GM21717 (cell line): ENCODE measurements around the gene SGIP1.
"Not testable (repeated sequence)": the region's sequence is repeated elsewhere in the genome, so short reads cannot be mapped to it uniquely, and the experiment has no call there.

Source experiments
- ATAC-seq: cut with Tn5 transposase; IDR thresholded peaks from one replicate; pipeline ENCODE4 v1.9.1; 2021; ENCODE audit warnings: mild to moderate bottlenecking, moderate library complexity; ENCODE audit not compliant: unreplicated experiment

The SGIP1 gene

DNA sequence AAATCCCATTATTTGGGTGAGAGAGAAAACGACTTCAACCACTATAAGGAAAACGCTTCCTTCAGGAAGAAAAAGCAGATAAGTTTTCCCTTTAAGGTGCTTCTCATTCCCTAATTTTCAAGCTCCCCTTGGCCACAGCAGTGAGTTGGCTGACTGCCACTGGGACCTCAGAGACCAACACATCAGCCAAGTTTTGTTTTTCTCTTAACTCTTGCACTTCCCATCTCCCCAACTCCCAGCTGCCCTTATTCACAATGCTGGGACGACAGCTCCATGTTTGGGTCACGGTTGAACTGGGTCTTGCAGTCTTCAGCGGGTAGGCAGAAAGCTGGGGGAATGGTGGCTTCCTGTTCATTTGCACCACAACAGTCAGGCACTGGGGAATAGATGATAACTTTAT is 18.9 kb downstream of the SGIP1 start:
- ATAC-seq: no peak

DNA sequence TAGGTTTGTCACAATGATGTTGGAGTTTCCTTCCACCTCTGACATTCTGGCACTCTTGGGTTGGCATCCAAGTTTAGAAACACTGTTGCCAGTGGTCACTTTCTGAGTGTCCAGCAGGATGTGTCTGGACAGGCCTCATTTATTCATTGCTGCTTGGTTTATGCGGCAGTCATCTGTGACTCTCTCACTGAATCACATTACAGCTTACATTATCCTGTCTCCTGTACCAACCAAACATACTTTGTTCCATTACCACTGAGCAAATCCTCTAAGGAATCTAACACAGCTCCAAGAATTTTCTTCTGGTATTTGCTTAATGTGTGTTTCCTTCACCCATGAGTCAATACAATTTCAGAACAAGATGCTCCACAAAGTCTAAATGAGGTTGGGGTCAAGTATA is 19.9 kb downstream of the SGIP1 start:
- ATAC-seq: no peak

DNA sequence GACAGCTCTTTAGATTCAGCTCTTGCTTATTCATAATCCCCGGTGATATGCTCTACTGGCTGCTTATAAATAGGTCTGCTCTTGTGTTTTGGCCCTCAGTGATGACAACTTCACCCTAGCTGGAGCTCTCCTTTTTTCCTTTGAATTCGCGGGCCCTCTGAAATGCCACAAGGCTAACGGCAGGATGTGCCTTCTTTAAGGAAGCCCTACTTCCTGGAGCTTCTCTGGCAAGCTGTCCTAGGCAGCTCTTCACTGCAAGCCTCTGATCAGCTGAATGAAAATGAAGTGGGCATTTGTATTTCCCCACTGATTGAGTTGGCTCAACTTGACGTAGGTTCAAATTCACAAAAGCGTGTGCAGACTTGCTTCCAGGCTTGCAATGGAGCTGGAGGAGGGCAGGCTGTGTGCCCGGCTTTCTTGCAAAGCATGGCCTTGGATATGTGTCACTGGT is 22.2 kb downstream of the SGIP1 start:
- no peak for ATAC-seq

DNA sequence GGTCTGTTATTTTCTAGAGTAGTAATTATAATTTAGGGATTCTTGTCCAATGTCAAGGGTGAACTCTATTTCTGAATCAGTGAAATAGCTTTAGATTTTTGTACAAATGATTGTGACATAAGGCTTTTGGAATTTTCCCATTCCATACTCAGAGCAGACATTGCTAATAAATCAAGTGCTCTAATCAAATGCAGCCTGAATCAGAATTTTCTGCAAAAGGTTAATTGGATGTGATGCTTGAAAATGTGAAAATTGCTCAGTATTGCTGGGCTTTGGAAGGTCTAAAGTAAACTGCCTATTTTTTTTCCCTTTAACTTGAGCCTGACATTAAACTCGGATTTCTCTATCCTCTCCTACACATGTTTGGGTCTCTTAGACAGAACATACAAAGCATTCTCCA is 23.2 kb downstream of the SGIP1 start:
- ATAC-seq: no peak

DNA sequence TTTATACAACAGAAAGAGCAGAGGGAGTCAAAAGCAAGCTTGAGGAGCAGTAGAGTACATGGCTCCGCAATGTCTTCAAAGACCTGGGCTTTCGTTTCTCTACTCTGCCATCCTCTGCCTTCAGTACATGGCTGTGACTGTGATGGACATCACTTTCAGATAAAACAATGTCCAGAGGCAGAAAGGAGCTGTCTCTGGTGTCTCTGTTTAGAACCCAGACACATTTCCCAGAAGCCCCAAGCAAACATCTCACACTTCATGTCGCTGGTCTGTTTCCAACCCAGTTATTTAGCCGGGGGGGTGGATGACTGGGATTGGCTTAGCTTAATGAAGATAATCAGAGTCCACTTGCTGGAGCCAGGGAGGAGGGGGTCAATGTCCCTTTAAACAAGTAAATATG is 25.6 kb downstream of the SGIP1 start:
- ATAC-seq: no peak

DNA sequence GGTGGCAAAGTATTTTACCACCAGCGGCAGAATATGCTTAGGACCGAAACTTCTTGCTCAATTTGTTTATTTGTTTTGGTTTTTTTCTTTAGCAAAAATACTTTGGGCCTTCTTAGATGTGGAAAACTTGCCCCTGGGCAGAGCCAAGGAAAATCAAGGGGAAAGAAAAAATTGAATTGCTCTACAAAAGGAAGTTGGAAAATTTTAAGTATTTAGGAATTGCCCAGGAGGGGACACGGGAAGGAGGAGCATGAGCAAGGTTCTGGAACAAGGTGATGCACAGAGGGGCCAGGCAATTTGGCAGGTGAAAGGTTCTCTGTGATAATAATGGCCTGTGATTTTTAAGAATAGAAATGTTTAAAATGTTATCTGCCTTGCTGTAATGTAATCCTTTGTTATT is 28.6 kb downstream of the SGIP1 start:
- no peak for ATAC-seq

DNA sequence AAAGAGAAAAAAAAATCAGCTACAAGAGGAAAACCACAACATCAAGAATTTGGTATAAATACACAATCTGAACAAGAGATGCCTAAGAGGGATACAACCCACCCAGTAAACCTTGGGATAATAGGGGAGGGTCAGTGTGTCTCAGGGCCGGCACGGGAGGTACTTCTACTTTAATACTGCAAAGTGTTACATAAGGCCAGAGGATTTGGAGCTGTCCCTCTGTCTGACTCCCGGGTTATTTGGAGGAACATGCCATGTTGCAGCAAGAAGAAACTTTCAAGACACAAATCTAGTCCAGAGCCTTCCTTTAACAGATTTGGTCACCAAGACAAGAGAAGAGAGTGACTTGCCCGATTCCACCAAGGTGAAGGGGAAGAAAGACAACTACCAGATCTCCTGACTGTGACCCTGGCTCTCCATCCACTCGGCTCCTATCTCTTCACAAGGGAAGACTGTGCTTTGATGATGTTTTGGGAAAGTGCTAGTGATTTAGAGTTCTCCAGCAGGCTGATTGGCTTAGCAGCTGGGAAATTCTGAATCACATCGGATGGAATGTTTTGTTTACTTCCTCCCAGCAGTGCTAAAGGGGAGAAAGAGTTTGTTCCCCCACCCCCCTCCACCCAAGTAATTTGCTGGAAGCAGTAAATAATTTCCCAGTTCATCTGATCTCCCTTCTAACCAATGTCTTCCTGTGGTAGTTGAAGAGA is 29.3 kb downstream of the SGIP1 start:
- ATAC-seq: no peak

DNA sequence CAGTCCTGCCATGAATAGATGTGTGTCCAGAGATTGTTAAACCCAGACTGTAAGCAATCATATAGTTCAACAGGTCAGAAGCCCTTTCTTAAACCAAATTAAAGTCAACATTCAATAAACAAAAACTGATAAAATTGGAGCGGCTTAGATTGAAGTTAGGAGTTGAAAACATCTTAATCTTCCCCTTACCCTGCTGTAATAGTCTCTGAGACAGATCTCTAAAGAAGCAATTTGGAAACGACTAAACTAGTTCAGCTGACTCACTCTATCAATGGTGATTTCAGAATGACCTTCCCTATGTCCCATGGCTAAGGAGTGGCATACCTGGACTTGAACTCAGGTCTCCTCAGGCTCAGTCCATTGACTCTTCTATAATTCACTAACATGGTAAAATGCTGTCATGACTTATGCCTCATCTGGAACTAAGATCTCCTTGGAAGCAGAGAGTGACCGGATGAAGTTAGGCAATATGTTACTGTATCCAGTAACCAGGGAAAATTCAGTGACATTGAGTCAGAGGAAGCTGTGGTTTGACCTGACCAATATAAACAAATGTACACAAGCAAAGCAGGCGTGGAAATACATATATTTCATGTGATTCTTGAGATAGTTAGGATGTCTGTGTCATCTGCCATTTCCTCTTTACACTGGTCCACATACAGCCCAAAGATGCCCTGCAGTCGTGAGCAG is 30.1 kb downstream of the SGIP1 start:
- ATAC-seq: no peak

DNA sequence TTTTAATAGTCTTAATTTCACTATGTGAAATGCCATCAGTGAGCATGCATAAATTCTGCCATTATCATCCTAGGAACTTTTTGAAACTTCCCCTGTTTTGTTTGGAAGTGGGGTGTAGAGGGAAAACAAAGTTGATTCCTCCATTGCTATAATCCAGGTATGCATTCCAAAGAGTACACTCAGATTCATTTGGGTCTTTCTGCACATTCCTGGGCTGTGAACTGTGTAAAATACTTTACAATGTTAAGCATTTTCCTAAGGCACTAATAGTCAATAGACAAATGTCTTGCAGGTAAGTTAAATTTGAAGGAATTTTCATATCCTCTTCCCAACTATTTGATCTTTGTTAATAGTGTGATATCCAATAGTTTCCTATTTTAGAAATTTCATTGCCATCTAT is 36.2 kb downstream of the SGIP1 start:
- no peak for ATAC-seq

DNA sequence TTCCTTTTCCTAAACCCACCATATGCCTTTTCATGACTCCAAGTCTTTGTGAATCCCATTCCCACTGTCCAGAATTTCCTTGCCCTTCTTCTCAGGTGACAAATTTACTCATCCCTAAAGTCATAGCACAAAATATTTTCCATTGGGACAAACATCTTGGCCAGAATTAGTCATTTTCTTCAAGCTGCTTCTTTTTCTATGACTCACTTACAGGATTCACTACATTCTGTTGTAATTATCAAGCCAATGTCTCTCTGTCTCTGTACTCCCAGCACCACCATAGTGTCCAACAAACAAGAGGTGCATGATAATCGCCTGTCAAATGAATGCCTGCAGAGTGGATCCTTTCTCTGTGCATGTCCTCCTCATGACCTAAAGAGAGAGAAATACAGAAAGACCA is 37.8 kb downstream of the SGIP1 start:
- no peak for ATAC-seq

DNA sequence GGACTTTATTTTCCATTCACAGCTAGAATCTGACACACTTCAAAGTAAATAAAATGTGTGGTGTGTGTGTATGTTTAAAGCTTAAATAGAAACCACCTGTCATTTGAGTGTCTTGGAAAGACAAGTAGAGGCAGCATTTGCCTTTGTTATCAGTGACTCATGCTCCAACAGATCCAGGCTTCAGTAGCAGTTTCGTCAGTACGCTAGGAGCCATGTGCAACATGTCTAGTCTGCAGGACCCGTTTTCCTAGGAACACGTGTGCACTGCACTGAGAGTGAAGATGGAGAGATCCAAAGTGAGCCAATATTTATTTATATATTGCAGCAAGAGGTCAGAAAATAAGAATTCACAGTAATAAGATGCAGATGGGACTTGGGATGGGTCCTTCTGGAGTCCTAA is 41.8 kb downstream of the SGIP1 start:
- ATAC-seq: no peak

DNA sequence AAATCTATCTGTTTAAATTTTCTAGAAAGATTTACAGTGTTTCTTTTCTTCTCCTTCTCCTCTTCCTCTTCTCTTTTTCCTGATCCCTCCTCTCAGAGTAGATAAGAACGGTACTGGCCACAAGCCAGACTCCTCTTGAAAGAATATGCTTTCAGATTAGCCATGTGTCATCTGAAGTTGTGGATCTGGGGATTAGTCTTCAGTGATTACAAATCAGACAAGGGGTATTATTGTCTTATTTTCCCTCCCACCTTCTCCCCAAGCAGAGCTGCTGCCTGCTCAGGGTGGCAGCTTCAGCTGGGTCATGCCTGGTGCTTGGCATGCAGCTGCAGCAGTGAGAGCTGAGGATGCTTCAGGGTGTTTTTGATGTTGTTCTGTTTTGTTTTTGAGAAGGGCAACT is 42.7 kb downstream of the SGIP1 start:
- no peak for ATAC-seq

DNA sequence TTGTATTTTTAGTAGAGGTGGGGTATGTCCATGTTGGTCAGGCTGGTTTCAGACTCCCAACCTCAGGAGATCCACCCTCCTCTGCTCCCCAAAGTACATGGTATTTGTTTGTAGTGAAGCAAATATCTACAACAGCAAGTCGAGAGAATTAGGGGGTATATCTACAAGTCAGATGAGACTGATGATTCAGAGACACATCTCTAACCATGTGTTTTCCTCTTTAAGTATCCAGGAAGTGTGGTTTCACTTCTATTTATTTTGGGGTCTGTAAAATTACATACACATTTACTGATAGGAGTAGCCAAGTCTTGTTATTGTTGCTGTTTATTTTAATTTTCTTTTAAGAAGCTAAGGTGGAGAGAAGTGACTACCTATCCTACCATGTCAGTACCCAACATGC is 44.9 kb downstream of the SGIP1 start:
- ATAC-seq: no peak

DNA sequence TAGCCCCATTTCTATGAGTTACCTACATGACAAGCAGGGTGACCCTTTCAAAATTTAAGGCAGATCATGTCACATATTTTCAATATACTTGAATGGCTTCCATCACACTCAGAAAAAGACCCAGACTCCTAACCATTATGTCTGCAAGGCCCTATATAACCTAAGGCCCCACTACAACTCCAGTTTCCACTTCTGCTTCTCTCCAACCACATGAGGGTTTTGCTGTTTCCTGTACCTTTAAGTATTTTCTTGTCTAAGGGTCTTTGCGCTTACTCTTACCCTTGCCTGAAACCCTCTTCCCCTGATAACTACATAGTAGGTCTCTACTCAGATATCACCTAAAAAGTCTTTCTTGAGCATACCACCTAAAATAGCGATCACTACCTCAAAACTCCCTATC is 46.1 kb downstream of the SGIP1 start:
- no peak for ATAC-seq

DNA sequence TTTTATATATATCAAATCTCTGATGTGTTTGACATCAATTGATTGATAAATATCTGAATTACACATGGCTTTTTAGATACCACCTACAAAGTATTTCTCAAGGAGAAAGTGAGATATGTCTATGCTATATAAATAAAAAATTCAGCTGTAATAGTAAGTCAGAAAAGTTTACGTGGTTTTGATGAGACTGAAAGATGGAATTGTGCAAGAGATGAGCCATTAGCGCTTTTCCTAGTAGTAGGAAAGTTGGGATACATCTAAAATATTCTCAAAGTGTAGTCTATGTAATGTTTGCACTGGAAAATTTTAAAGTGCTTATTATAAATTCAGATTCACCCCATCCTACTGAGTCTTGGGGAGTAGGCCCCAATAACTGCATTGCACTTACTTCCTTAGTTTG is 49.1 kb downstream of the SGIP1 start:
- no peak for ATAC-seq

DNA sequence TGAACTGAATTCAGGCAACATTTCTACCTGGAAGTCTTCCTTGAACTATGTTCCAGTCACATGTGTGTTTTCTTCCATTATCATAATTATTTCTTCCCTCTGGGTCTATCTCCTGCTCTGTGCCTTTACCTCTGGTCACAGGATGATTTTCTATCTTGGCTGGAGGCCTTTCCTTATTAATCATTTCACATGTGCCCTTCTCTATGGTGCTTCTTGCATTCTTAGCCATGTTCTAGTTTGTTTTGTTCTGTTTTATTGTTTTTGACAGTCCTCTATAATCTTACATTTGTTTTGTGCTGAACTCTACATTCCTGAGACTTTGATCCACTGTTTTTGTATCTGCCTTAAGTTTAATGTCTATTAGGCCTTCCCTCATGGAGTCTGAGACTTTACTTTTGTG is 51.0 kb downstream of the SGIP1 start:
- ATAC-seq: no peak

DNA sequence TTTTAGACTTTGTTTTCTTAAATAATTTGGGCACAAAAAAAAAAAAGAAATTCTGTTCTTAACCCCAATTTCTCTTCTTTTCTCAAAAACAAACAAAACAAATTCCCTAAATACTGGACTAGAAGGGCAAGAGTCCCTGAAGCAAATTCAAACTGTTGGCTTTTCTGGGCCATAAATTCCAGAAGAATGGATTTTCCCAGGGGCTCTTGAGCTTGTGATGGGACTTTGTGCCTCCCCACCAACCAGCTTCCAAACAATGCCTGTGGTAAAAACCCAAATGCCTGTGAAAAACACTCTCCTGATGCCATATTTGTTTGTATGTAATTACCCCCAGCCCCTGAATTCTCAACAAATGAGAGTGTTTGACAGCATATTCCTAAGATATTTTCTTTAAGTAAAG is 55.4 kb downstream of the SGIP1 start:
- no peak for ATAC-seq

DNA sequence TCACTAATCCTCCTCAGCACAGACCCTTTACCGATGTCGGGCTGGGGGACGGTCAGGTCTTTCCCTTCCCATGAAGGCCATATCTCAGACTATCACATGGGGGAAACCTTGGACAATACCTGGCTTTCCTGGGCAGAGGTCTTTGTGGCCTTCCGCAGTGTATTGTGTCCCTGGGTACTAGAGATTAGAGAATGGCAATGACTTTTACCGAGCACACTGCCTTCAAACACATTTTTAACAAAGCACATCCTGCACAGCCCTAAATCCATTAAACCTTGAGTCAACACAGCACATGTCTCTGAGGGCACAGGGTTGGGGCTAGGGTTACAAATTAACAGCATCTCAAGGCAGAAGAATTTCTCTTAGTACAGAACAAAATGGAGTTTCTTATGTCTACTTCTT is 58.2 kb downstream of the SGIP1 start:
- not testable (repeated sequence) for ATAC-seq

DNA sequence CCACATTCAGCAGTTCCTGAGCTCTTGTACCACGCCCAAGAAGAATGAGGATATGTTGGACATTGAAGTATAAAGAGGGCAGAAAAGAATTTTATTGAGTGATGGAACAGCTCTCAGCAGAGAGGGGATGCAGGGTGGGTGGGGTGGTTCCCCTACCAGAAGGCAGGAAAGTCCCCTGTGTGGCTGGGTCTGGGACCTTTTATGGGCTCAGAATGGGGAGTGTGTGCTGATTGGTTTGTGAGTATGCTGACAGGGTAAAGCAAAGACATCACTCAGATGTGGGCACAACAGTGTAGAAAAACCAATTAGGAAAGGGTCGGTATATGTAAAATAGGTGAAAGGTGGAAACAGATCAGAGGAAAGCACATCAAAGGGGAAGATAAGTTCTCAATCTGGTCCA is 62.2 kb downstream of the SGIP1 start:
- ATAC-seq: no peak

DNA sequence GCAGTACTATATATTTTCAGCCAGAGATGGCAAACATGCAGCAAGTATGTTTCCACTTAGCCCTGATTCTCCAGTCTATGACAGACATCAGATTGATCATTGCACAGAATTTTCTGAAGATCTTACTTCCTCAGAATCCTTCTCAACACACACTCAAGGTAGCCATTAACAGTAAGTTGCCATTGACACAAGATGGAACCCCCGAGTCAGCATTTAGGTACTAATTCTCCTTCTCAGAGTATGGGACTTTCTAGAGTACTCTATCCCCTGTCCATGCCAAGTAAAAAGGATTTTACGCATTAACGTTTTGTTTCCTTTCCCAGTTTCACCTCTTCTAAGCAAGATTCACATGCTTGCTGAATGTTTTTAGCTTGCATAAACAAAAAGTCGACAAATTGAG is 63.5 kb downstream of the SGIP1 start:
- ATAC-seq: no peak

DNA sequence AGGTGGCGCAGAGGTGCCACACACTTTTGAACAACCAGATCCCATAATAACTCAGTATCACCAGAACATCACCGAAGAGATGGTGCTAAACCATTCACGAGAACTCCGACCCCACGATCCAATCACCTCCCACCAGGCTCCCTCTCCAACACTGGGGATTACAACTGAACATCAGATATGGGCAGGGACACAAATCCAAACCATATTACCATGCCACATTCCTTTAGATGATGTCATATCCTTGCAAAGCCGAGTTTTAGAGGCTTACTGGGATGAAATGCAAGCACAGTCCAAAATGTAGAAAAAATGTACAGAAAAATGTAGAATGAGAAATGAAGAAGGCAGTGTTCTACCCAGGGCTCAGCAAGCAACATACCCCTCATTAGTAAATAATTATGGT is 64.7 kb downstream of the SGIP1 start:
- no peak for ATAC-seq

DNA sequence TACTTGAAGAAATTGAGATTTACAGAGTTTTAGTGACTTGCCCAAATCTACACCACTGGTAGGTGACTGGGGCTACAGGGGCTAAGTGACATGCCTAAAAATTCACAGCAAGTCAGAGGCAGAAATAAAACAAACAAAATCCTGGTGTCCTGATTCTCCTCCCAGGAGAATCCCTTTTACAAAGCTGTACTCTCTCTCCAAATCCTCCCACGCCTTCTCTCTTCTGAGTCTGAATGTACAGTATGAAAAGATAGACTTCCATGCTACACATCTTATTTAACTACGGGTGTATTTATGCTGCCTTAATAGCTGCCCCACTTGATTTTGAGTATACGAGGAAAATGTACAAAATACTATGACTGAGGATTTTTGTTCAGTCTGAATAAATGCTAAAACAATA is 65.4 kb downstream of the SGIP1 start:
- ATAC-seq: no peak
